ENCODE results near the gene PLA2R1. TPM values are rescaled to one million over a fixed set of nuclear protein-coding genes. Genes with fewer than 3 reads are reported as not detected.

Gene PLA2R1
- total RNA-seq, 6 donors from 2014 or later = 3.0 to 11.0 (median 5.9) TPM

GRCh38 chr2:160108646-160109045 is 46.2 kb upstream of the PLA2R1 start:
- DNase-seq = no peak
- peaks cover 0 to 3% (median 1%) of the 10 kb centered on the region in 4 donors for H3K36me3 ChIP-seq
- 46 to 69% methylated on average over 2 of the region's 2 CpGs for WGBS, 2 donors
- TF ChIP-seq POLR2AphosphoS5 (IDR thresholded peaks at IDR 0.05) = no peak
- no peak for TF ChIP-seq EP300 (IDR thresholded peaks at IDR 0.05)
- TF ChIP-seq CTCF (IDR thresholded peaks at IDR 0.05) = no peak
- TF ChIP-seq POLR2A (IDR thresholded peaks at IDR 0.05) = no peak
- no peak for ATAC-seq (ENCODE audit: low FRiP score in 2 of 2)
- H3K9me3 ChIP-seq = no peaks in the 10 kb centered on the region
- no peak overlapping the region for H3K27ac ChIP-seq
- no peaks in the 10 kb centered on the region for H3K27me3 ChIP-seq
- H3K4me1 ChIP-seq = no peaks in the 10 kb centered on the region
- no peak overlapping the region for H3K4me3 ChIP-seq

GRCh38 chr2:160105366-160105765 is 43.0 kb upstream of the PLA2R1 start:
- WGBS, 2 donors = 82 to 88% methylated on average over 1 of the region's 1 CpG
- ATAC-seq (ENCODE audit: low FRiP score in 2 of 2) (no peak), DNase-seq (no peak)
- Histone ChIP-seq H3K27me3 (no peaks in the 10 kb centered on the region), H3K27ac (no peak overlapping the region), H3K36me3 (peaks cover 0 to 3% (median 0%) of the 10 kb centered on the region in 4 donors), H3K4me3 (no peak overlapping the region), H3K9me3 (no peaks in the 10 kb centered on the region), H3K4me1 (no peaks in the 10 kb centered on the region)
- no peak for TF ChIP-seq POLR2A (IDR thresholded peaks at IDR 0.05)
- no peak for TF ChIP-seq POLR2AphosphoS5 (IDR thresholded peaks at IDR 0.05)
- TF ChIP-seq CTCF (IDR thresholded peaks at IDR 0.05) = no peak
- no peak for TF ChIP-seq EP300 (IDR thresholded peaks at IDR 0.05)

GRCh38 chr2:160104115-160104514 is 41.7 kb upstream of the PLA2R1 start:
- no peak for TF ChIP-seq POLR2AphosphoS5 (IDR thresholded peaks at IDR 0.05)
- no peak for TF ChIP-seq EP300 (IDR thresholded peaks at IDR 0.05)
- TF ChIP-seq POLR2A (IDR thresholded peaks at IDR 0.05) = no peak
- TF ChIP-seq CTCF (IDR thresholded peaks at IDR 0.05) = no peak
- DNase-seq = no peak
- H3K27me3 ChIP-seq = no peaks in the 10 kb centered on the region
- no peak overlapping the region for H3K4me3 ChIP-seq
- H3K27ac ChIP-seq = no peak overlapping the region
- no peak for ATAC-seq (ENCODE audit: low FRiP score in 2 of 2)
- peaks cover 0 to 3% (median 0%) of the 10 kb centered on the region in 4 donors for H3K36me3 ChIP-seq
- H3K9me3 ChIP-seq = no peaks in the 10 kb centered on the region
- H3K4me1 ChIP-seq = no peaks in the 10 kb centered on the region
- 56 to 80% methylated on average over 2 of the region's 2 CpGs for WGBS, 2 donors

GRCh38 chr2:160097326-160097725 is 34.9 kb upstream of the PLA2R1 start:
- TF ChIP-seq POLR2AphosphoS5 (IDR thresholded peaks at IDR 0.05) (no peak), POLR2A (IDR thresholded peaks at IDR 0.05) (no peak), CTCF (IDR thresholded peaks at IDR 0.05) (no peak), EP300 (IDR thresholded peaks at IDR 0.05) (no peak)
- DNase-seq (no peak), ATAC-seq (ENCODE audit: low FRiP score in 2 of 2) (peak in 1 of 2 donors; percentile 45)
- 85 to 88% methylated on average over 1 of the region's 1 CpG for WGBS, 2 donors
- Histone ChIP-seq H3K36me3 (no peaks in the 10 kb centered on the region), H3K27me3 (no peaks in the 10 kb centered on the region), H3K4me1 (no peaks in the 10 kb centered on the region), H3K9me3 (peaks cover 0 to 10% (median 2%) of the 10 kb centered on the region in 4 donors), H3K27ac (no peak overlapping the region), H3K4me3 (no peak overlapping the region)

- no peaks in the 10 kb centered on the region for H3K27me3 ChIP-seq
- no peak overlapping the region for H3K4me3 ChIP-seq
- H3K4me1 ChIP-seq = no peaks in the 10 kb centered on the region
- no peak for TF ChIP-seq CTCF (IDR thresholded peaks at IDR 0.05)
- TF ChIP-seq POLR2AphosphoS5 (IDR thresholded peaks at IDR 0.05) = no peak
- no peak for TF ChIP-seq EP300 (IDR thresholded peaks at IDR 0.05)
- TF ChIP-seq POLR2A (IDR thresholded peaks at IDR 0.05) = no peak
- 68 to 69% methylated on average over 4 of the region's 4 CpGs for WGBS, 2 donors
- peaks cover 0 to 10% (median 3%) of the 10 kb centered on the region in 4 donors for H3K9me3 ChIP-seq
- no peaks in the 10 kb centered on the region for H3K36me3 ChIP-seq
- peak in 1 of 2 donors; percentile 48 for ATAC-seq (ENCODE audit: low FRiP score in 2 of 2)
- no peak overlapping the region for H3K27ac ChIP-seq
- DNase-seq = no peak
These were observed 34.0 kb upstream of the PLA2R1 start for GRCh38 chr2:160096409-160096808.
